ENCODE results near the gene AMT.

AMT gene

GRCh38 chr3:49434731-49435130 lies 12.5 kb upstream of the AMT start:
- Histone ChIP-seq H4K8ac (ENCODE audit: low read depth, low read length) (no peak overlapping the region), H3K9me3 (replicated peaks in 1 of 2; ENCODE audit: control insufficient read depth in 2 of 2, insufficient read depth in 1 of 2, low read depth in 1 of 2, low read length in 2 of 2) (no peaks in the 10 kb centered on the region), H4K91ac (ENCODE audit: low read depth, low read length, poor library complexity) (no peak overlapping the region), H2AK5ac (ENCODE audit: low read depth, low read length) (no peak overlapping the region), H3K27me3 (ENCODE audit: control insufficient read depth in 3 of 3, insufficient read depth in 3 of 3, low read depth in 1 of 3, low read length in 3 of 3) (no peaks in the 10 kb centered on the region), H3K4me3 (ENCODE audit: low read length in 2 of 2) (no peak overlapping the region), H3K4ac (ENCODE audit: low read length) (no peak overlapping the region), H3K9ac (ENCODE audit: low read depth, low read length, poor library complexity) (no peak overlapping the region), H3K4me1 (ENCODE audit: control insufficient read depth in 2 of 2, insufficient read depth in 1 of 2, low read depth in 1 of 2, low read length in 2 of 2) (peaks cover 0 to 2% of the 10 kb centered on the region in 2 donors), H3K36me3 (replicated peaks in 1 of 2; ENCODE audit: control insufficient read depth in 2 of 2, insufficient read depth in 2 of 2, low read length in 2 of 2) (no peaks in the 10 kb centered on the region), H2BK15ac (ENCODE audit: low read length) (no peak overlapping the region), H3K27ac (replicated peaks; ENCODE audit: low read length) (no peak overlapping the region), H2BK5ac (ENCODE audit: low read length) (no peak overlapping the region), H2BK12ac (ENCODE audit: low read length) (no peak overlapping the region), H3K18ac (ENCODE audit: low read length) (no peak overlapping the region), H2BK120ac (ENCODE audit: low read depth, low read length) (no peak overlapping the region), H3K4me2 (ENCODE audit: insufficient read depth, low read length, poor library complexity, severe bottlenecking) (no peak overlapping the region), H3K79me1 (ENCODE audit: low read depth, low read length) (no peaks in the 10 kb centered on the region), H3K23ac (ENCODE audit: low read depth, low read length, poor library complexity) (no peak overlapping the region), H2AFZ (ENCODE audit: low read length) (no peak overlapping the region), H3K14ac (ENCODE audit: low read length) (no peak overlapping the region)
- DNase-seq (ENCODE audit: low spot score), result no peak
- no CpG with 5 or more reads among the region's 5 CpGs for WGBS, 2 donors (ENCODE audit: extremely low coverage in 2 of 2, insufficient read length in 2 of 2, insufficient replicate concordance in 1 of 2)

- H3K9me3 ChIP-seq (replicated peaks in 1 of 2; ENCODE audit: control insufficient read depth in 2 of 2, insufficient read depth in 1 of 2, low read depth in 1 of 2, low read length in 2 of 2), result no peaks in the 10 kb centered on the region
- no peak overlapping the region for H2BK15ac ChIP-seq (ENCODE audit: low read length)
- no peak overlapping the region for H2BK5ac ChIP-seq (ENCODE audit: low read length)
- no peak overlapping the region for H2BK120ac ChIP-seq (ENCODE audit: low read depth, low read length)
- no peak overlapping the region for H4K8ac ChIP-seq (ENCODE audit: low read depth, low read length)
- no peak overlapping the region for H3K4ac ChIP-seq (ENCODE audit: low read length)
- H3K9ac ChIP-seq (ENCODE audit: low read depth, low read length, poor library complexity), result peak overlapping the region; percentile 98
- H3K4me1 ChIP-seq (ENCODE audit: control insufficient read depth in 2 of 2, insufficient read depth in 1 of 2, low read depth in 1 of 2, low read length in 2 of 2), result peaks cover 2 to 4% of the 10 kb centered on the region in 2 donors
- peak overlapping the region; percentile 99 for H2AFZ ChIP-seq (ENCODE audit: low read length)
- H3K18ac ChIP-seq (ENCODE audit: low read length), result peak overlapping the region; percentile 97
- H3K23ac ChIP-seq (ENCODE audit: low read depth, low read length, poor library complexity), result no peak overlapping the region
- no CpG with 5 or more reads among the region's 9 CpGs for WGBS, 2 donors (ENCODE audit: extremely low coverage in 2 of 2, insufficient read length in 2 of 2, insufficient replicate concordance in 1 of 2)
- H3K36me3 ChIP-seq (replicated peaks in 1 of 2; ENCODE audit: control insufficient read depth in 2 of 2, insufficient read depth in 2 of 2, low read length in 2 of 2), result peaks cover 5 to 21% of the 10 kb centered on the region in 2 donors
- no peak overlapping the region for H4K91ac ChIP-seq (ENCODE audit: low read depth, low read length, poor library complexity)
- H3K27me3 ChIP-seq (ENCODE audit: control insufficient read depth in 3 of 3, insufficient read depth in 3 of 3, low read depth in 1 of 3, low read length in 3 of 3), result no peaks in the 10 kb centered on the region
- H2AK5ac ChIP-seq (ENCODE audit: low read depth, low read length), result no peak overlapping the region
- peak overlapping the region; percentile 87 to 99 for H3K4me3 ChIP-seq (ENCODE audit: low read length in 2 of 2)
- DNase-seq (ENCODE audit: low spot score), result no peak
- H3K14ac ChIP-seq (ENCODE audit: low read length), result no peak overlapping the region
- no peak overlapping the region for H3K27ac ChIP-seq (replicated peaks; ENCODE audit: low read length)
- peaks cover 2% of the 10 kb centered on the region for H3K79me1 ChIP-seq (ENCODE audit: low read depth, low read length)
- no peak overlapping the region for H2BK12ac ChIP-seq (ENCODE audit: low read length)
- peak overlapping the region; percentile 80 for H3K4me2 ChIP-seq (ENCODE audit: insufficient read depth, low read length, poor library complexity, severe bottlenecking)
Observed at GRCh38 chr3:49428752-49429080, 6.4 kb upstream of the AMT start.

- Histone ChIP-seq H3K18ac (ENCODE audit: low read length) (no peak overlapping the region), H2BK5ac (ENCODE audit: low read length) (no peak overlapping the region), H3K4ac (ENCODE audit: low read length) (no peak overlapping the region), H2AFZ (ENCODE audit: low read length) (no peak overlapping the region), H2BK120ac (ENCODE audit: low read depth, low read length) (no peak overlapping the region), H3K4me1 (ENCODE audit: control insufficient read depth in 2 of 2, insufficient read depth in 1 of 2, low read depth in 1 of 2, low read length in 2 of 2) (peaks cover 2 to 8% of the 10 kb centered on the region in 2 donors), H2AK5ac (ENCODE audit: low read depth, low read length) (no peak overlapping the region), H3K27me3 (ENCODE audit: control insufficient read depth in 3 of 3, insufficient read depth in 3 of 3, low read depth in 1 of 3, low read length in 3 of 3) (no peaks in the 10 kb centered on the region), H3K9me3 (replicated peaks in 1 of 2; ENCODE audit: control insufficient read depth in 2 of 2, insufficient read depth in 1 of 2, low read depth in 1 of 2, low read length in 2 of 2) (no peaks in the 10 kb centered on the region), H3K36me3 (replicated peaks in 1 of 2; ENCODE audit: control insufficient read depth in 2 of 2, insufficient read depth in 2 of 2, low read length in 2 of 2) (peaks cover 5 to 21% of the 10 kb centered on the region in 2 donors), H3K79me1 (ENCODE audit: low read depth, low read length) (peaks cover 2% of the 10 kb centered on the region), H2BK15ac (ENCODE audit: low read length) (no peak overlapping the region), H3K9ac (ENCODE audit: low read depth, low read length, poor library complexity) (no peak overlapping the region), H2BK12ac (ENCODE audit: low read length) (no peak overlapping the region), H3K23ac (ENCODE audit: low read depth, low read length, poor library complexity) (no peak overlapping the region), H3K14ac (ENCODE audit: low read length) (no peak overlapping the region), H4K91ac (ENCODE audit: low read depth, low read length, poor library complexity) (no peak overlapping the region), H3K27ac (replicated peaks; ENCODE audit: low read length) (no peak overlapping the region), H3K4me3 (ENCODE audit: low read length in 2 of 2) (no peak overlapping the region), H3K4me2 (ENCODE audit: insufficient read depth, low read length, poor library complexity, severe bottlenecking) (no peak overlapping the region), H4K8ac (ENCODE audit: low read depth, low read length) (no peak overlapping the region)
- DNase-seq (ENCODE audit: low spot score), result no peak
- no CpG with 5 or more reads among the region's 2 CpGs for WGBS, 2 donors (ENCODE audit: extremely low coverage in 2 of 2, insufficient read length in 2 of 2, insufficient replicate concordance in 1 of 2)
Observed at GRCh38 chr3:49427586-49427985, 5.3 kb upstream of the AMT start.

GRCh38 chr3:49424816-49425215 lies 2.5 kb upstream of the AMT start:
- no peak overlapping the region for H3K18ac ChIP-seq (ENCODE audit: low read length)
- no peak overlapping the region for H3K14ac ChIP-seq (ENCODE audit: low read length)
- no peaks in the 10 kb centered on the region for H3K27me3 ChIP-seq (ENCODE audit: control insufficient read depth in 3 of 3, insufficient read depth in 3 of 3, low read depth in 1 of 3, low read length in 3 of 3)
- H2AK5ac ChIP-seq (ENCODE audit: low read depth, low read length), result no peak overlapping the region
- no peak overlapping the region for H2BK12ac ChIP-seq (ENCODE audit: low read length)
- peaks cover 2% of the 10 kb centered on the region for H3K79me1 ChIP-seq (ENCODE audit: low read depth, low read length)
- no peak overlapping the region for H2AFZ ChIP-seq (ENCODE audit: low read length)
- no peak overlapping the region for H4K91ac ChIP-seq (ENCODE audit: low read depth, low read length, poor library complexity)
- no peak overlapping the region for H3K9ac ChIP-seq (ENCODE audit: low read depth, low read length, poor library complexity)
- no peak overlapping the region for H3K27ac ChIP-seq (replicated peaks; ENCODE audit: low read length)
- H3K4ac ChIP-seq (ENCODE audit: low read length), result no peak overlapping the region
- peaks cover 5 to 21% of the 10 kb centered on the region in 2 donors for H3K36me3 ChIP-seq (replicated peaks in 1 of 2; ENCODE audit: control insufficient read depth in 2 of 2, insufficient read depth in 2 of 2, low read length in 2 of 2)
- no peak overlapping the region for H4K8ac ChIP-seq (ENCODE audit: low read depth, low read length)
- H2BK5ac ChIP-seq (ENCODE audit: low read length), result no peak overlapping the region
- no peak overlapping the region for H2BK120ac ChIP-seq (ENCODE audit: low read depth, low read length)
- DNase-seq (ENCODE audit: low spot score), result no peak
- H3K4me3 ChIP-seq (ENCODE audit: low read length in 2 of 2), result no peak overlapping the region
- H3K9me3 ChIP-seq (replicated peaks in 1 of 2; ENCODE audit: control insufficient read depth in 2 of 2, insufficient read depth in 1 of 2, low read depth in 1 of 2, low read length in 2 of 2), result no peaks in the 10 kb centered on the region
- no peak overlapping the region for H3K4me2 ChIP-seq (ENCODE audit: insufficient read depth, low read length, poor library complexity, severe bottlenecking)
- no peak overlapping the region for H3K23ac ChIP-seq (ENCODE audit: low read depth, low read length, poor library complexity)
- H3K4me1 ChIP-seq (ENCODE audit: control insufficient read depth in 2 of 2, insufficient read depth in 1 of 2, low read depth in 1 of 2, low read length in 2 of 2), result peaks cover 0 to 16% of the 10 kb centered on the region in 2 donors
- H2BK15ac ChIP-seq (ENCODE audit: low read length), result no peak overlapping the region
- WGBS, 2 donors (ENCODE audit: extremely low coverage in 2 of 2, insufficient read length in 2 of 2, insufficient replicate concordance in 1 of 2), result no CpG with 5 or more reads among the region's 6 CpGs

Data from neuronal stem cell (in vitro differentiated cells).